NOMO-1 treated with DMSO at 0.1 percent for 48 hours (cell line): ENCODE data around the gene RDH5.

ENCODE experiments used
- DNase-seq: peaks from one replicate; lab custom pipeline; 2025; ENCODE audit not compliant: unreplicated experiment; lab: John Stamatoyannopoulos, UW

Gene RDH5

GRCh38 chr12:55728186-55728938 lies 8.2 kb downstream of the RDH5 start:
- DNase-seq, result peak; percentile 34

- DNase-seq, result peak; percentile 74
These were observed 9.0 kb downstream of the RDH5 start, which contains the start of gene CD63 for GRCh38 chr12:55728939-55729818. Gene CD63 (minus strand): TSS chr12:55729009. CDS start chr12:55728341, 668 bp downstream.

DNA sequence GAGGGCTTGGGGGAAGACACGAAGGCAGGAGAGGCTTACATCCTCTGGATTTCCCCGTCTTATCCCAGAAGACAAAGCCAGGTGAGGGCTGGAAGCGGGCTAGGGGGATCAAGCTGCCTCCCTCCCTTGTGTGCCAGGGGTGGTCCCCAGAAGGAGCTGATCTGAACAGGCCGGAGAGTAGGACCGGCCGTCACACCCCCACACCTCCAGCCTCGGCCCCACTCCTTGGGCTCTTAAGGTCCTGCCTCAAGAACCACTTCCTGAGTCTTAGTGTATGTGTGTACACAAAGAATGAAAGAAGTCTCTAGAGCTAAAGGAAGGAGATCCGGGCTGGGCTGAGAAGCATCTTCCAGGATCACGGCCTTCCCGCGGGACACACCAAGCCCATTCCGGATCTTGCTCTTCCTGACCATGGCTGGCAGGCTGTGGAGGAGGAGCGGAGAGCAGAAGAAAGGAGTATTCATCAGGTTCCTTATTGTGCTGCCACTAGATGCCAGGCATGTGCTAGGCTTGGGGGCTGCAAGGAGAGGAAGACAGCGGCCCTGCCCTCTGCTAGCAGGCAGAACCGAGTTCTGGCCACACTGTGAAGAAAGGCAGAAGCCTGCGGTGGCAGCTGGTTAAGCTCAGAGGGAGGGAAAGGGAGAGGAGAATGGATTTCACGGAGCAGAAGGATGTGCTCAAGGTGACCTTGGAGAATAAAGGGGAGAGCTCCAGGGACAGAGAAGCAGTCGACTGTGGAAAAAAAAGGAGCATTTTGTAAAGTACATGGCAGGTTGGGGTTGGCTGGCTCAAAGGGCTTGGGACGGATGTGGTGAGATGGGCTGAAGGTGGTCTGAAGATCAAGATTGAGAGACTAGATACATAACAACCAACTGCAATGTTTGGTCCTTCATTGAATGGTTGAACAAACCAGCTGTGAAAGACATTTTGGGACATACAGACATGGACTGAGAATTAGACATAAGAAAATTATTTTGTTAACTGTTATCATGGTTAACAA lies 9.9 kb downstream of the RDH5 start:
- peak; percentile 66 for DNase-seq

DNA sequence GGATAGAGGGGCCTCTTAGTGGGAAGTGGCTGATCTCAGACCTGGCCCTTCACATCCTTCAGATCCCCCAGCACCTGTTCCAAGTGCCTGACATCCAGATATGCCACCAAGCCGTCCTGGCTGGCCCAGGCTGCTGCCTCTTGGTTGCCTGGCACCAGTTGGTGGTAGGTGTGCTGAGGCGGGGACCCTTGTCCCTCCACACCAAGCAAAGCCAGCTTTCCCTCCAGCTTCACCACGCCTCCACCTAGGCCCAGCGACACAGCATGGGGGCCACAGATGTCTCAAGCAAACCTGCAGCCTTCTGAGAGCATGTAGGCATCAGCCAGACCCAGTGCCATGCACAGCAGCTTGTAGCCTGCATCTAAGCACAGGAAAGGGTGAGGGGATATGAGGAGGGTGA lies 12.1 kb downstream of the RDH5 start:
- no peak for DNase-seq

GRCh38 chr12:55733021-55733555 lies 12.9 kb downstream of the RDH5 start:
- DNase-seq, result no peak

DNA sequence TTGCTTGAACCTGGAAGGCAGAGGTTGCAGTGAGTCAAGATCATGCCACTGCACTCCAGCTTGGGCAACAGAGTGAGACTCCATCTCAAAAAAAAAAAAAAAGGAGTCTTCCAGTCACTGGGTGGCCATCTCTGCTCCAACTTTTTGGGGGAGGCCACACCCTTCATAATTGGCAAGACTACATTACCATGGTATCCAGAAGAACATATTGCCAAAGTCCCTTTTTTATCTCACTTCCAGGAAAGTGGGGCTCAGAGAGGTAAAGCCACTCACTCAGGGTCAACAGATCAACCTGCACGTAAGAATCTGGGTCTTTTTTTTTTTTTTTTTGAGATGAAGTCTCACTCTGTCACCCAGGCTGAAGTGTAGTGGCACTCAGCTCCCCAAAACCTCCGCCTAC lies 13.7 kb downstream of the RDH5 start:
- DNase-seq, result no peak

DNA sequence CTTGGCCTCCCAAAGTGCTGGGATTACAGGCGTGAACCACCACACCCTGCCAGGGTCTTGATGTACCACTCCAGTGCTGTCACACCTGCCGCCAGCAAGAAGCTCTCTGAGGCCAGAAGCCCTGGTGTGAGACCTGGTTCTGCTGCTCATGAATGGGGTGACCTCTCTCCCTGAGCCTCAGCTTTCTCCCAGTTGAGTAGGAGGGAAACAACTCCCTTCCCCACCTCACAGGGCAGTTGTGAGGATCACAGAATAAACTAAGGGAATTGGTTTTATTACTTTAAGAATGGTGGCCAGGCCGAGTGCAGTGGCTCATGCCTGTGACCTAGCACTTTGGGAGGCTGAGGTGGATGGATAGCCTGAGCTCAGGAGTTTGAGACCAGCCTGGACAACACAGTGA lies 14.4 kb downstream of the RDH5 start:
- no peak for DNase-seq

- DNase-seq, result no peak
These were observed 15.9 kb downstream of the RDH5 start for GRCh38 chr12:55736076-55736475.

DNA sequence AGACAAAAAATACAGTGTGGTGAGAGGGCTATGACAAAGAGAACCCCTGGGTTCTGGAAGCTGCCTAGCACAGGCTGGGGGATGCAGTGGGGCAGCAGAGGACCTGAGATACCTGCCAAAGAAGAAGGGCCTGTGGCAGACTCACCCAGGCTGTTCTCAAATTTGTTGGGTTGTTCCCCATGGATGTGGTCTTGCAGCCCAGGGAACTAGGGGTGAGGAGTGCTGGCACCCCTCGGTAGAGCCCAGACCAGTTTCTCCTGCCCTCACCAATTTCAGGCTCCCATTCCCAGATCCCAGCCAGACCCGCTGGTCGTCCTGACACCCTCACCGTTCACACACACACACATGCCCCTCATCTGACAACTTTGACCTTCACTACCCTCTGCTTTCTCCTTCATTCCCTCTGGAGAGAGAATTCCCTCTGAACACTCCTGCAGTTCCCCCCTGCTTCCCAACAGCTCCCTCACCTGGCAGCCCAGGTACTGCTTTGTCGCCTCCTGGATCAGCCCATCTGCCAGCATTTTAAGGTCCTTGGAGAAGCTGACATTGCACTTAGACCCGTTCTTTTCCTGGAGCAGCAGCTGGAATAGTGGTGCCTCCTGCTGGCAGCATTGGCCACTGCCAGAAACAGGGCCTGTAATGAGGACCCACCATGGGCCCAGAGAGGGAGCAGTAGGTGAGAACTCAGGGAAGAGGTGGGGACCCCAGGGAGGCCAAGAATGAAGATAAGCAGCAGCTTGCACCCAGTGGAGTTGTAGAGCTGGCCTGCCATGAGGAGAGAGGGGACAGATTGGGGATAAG lies 16.8 kb downstream of the RDH5 start:
- DNase-seq, result peak; percentile 63

DNA sequence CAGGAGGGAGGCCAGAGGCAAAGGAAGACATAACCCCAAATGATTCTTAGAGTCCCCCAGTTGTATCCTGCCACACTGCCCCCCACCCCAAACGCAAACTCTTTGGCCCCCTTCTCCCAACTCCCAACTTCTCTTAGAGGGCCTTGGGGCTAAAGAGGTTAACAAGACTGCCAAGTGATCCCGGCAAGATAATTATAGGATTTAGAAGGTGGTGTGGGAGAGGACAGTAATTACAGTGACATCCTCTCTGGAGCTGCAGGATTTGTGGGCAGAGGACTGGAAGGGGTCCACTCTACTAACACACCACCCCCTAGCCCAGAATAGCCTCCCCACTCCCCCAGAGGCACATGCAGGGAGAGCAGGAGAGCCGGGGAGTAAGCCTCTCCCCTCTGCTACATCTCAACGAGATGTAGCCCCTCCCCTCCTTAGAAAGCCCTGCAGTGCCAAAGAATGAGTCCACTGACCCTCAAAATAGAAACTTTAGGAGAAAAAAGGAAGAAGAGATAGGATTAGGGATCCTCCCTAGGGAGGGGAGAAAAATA lies 17.5 kb downstream of the RDH5 start:
- no peak for DNase-seq

- DNase-seq, result peak; percentile 80
These were observed 18.2 kb downstream of the RDH5 start for GRCh38 chr12:55738123-55739024.

DNA sequence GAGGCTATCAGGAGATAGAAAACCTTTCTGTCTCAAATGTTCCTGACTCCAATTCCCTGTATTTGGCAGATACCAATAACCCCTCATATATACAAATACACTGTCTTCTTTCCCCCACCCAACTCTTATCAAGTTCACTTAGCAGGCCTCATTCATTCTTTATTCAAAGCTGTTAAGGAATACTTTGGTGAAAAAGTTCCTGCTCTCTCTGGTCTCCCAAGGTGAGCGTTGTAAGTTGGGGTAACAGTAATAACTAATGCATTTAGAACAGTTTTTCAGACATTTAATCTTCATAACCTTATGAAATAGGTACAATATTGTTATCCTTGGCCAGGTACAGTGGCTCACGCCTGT lies 18.8 kb downstream of the RDH5 start:
- DNase-seq, result no peak

DNA sequence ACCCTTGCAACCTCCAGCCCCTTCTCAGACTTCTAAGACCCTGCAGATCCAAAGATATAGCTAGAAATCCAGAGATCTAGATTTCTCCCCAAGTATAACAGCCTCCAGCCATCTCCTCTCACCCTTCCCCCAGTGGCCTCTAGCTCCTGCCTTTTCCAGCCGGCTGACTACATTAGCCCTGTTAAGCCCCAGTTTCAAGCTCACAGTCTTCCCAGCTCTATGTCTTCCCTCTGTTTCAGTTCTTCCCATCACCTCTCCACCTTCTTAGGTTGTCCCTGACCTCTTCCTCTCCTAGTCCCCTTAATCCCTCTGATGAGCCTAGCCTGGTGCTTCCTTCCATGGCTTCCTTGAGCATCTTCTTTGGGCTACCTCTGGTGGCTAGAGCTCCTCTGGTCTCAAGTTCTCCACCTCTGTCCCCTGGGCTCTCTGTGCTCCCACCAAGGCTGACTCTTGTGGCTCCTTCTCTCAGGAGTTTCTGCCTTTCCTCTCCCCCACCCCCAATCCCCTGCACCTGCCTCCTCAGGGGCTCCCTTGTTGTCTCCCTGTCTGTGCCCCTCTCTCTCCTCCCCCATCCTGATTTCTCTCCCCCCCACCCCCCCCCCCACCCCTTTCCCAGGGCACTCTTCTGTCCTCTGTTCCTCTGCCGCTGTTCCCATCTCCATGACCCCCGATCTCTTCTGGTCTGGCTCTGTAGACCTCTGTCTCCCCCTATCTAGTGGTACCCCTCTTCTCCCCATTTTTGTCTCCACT lies 21.9 kb downstream of the RDH5 start:
- no peak for DNase-seq

DNA sequence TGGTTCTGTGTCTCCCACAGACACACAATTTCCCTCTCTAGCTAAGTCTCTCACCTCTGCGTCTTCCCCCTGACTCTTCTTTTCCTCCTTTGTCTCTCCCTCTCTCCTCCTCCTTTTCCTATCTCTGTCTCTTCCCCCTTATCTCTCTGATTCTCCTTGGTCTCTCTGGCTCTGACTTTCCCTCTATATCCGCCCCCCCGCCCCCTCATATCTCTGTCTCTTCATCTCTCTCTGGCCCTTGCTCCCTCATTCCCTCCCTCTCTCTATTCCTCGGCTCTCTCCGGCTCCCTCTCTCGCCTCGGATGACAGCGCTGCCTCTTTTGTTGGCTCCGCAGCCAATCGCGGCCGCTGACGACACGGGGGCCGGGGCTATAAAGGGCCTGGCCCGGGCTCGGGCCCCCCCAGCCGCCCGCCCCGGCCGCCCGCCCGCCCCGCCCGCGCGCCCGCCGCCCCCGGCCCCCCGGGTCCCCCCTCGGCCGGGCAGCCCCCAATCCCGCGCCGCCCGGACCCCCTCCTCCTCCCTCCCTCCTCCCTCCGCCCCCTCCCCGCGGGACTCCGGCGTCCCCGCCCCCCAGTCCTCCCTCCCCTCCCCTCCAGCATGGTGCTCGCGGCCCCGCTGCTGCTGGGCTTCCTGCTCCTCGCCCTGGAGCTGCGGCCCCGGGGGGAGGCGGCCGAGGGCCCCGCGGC lies 22.7 kb downstream of the RDH5 start, which contains the start of gene GDF11:
GDF11 (plus strand) TSS at position 404 of the 687 bp plus-strand sequence; CDS start at position 599, 195 bp downstream.
- peak; percentile 60 for DNase-seq

- peak; percentile 66 for DNase-seq
These were observed 23.5 kb downstream of the RDH5 start for GRCh38 chr12:55743406-55744339.
